Peyer's patch (tissue), 4 donors: Measurements from ENCODE around the gene HSD3B2.

ENCODE experiments used
- POLR2A ChIP-seq, 2 donors: fragments of 450-650 bp; IDR thresholded peaks; one replicate each; pipeline ENCODE4 v1.5.1; 2017; ENCODE audit warnings: antibody characterized with exemption in 2 of 2, mild to moderate bottlenecking in 2 of 2, moderate library complexity in 2 of 2
- TF ChIP-seq, protein P1 (sequence below), 6 experiments: fragments of 450-650 bp in 4 of 6; fragments of 200-600 bp in 2 of 6; sonication (generic) in 1 of 6; IDR thresholded peaks; one replicate each; pipeline ENCODE4 v1.5.1; 2017 to 2019; ENCODE audit warnings: antibody characterized with exemption in 6 of 6, mild to moderate bottlenecking in 3 of 6, moderate library complexity in 1 of 6

DNA sequence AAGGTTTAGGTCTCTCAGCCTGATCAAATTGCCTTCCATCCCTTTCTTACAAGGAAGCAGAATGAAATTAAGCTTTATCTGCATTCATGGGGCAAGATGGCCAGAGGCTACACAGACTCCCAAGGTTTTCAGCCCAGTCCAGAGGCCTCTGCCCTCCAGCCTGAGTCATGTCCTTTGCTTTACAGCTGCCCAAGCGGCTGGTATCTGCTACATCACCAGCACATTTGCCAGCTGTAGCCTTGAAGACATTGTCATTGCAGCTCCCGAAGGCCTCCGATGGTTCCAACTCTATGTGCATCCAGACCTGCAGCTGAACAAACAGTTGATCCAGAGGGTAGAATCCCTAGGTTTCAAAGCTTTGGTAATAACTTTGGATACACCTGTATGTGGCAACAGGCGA lies 30.4 kb upstream of the HSD3B2 start:
- TF ChIP-seq, protein P1, sequence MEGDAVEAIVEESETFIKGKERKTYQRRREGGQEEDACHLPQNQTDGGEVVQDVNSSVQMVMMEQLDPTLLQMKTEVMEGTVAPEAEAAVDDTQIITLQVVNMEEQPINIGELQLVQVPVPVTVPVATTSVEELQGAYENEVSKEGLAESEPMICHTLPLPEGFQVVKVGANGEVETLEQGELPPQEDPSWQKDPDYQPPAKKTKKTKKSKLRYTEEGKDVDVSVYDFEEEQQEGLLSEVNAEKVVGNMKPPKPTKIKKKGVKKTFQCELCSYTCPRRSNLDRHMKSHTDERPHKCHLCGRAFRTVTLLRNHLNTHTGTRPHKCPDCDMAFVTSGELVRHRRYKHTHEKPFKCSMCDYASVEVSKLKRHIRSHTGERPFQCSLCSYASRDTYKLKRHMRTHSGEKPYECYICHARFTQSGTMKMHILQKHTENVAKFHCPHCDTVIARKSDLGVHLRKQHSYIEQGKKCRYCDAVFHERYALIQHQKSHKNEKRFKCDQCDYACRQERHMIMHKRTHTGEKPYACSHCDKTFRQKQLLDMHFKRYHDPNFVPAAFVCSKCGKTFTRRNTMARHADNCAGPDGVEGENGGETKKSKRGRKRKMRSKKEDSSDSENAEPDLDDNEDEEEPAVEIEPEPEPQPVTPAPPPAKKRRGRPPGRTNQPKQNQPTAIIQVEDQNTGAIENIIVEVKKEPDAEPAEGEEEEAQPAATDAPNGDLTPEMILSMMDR (IDR thresholded peaks at IDR 0.05) = no peak
- no peak for TF ChIP-seq POLR2A (IDR thresholded peaks at IDR 0.05)
